WERI-Rb-1 (cell line): ENCODE data around the gene HSD17B8.

ENCODE experiments used
- DNase-seq: peaks from one replicate; pipeline ENCODE4 v3.0.0-alpha.2; 2020
- H3K27ac ChIP-seq: fragments of 250-450 bp; sonication (Bioruptor Pico); 2 replicates; pipeline ENCODE4 v1.5.1; 2020; ENCODE audit warnings: mild to moderate bottlenecking, moderate library complexity
- H3K27me3 ChIP-seq: fragments of 250-450 bp; sonication (Bioruptor Pico); 2 replicates; pipeline ENCODE4 v1.5.1; 2021; ENCODE audit warnings: mild to moderate bottlenecking, low read depth, moderate library complexity; ENCODE audit not compliant: insufficient read depth, severe bottlenecking
- H3K36me3 ChIP-seq: fragments of 250-450 bp; sonication (Bioruptor Pico); 2 replicates; pipeline ENCODE4 v1.5.1; 2020; ENCODE audit warnings: mild to moderate bottlenecking, moderate library complexity
- H3K4me3 ChIP-seq: 2 replicates; pipeline ENCODE4 v1.5.1; 2011; ENCODE audit warnings: low read depth, mild to moderate bottlenecking, control low read depth, low read length
- H3K9me3 ChIP-seq: fragments of 250-450 bp; sonication (Bioruptor Pico); 2 replicates; pipeline ENCODE4 v1.5.1; 2021; ENCODE audit warnings: mild to moderate bottlenecking, moderate library complexity; ENCODE audit not compliant: severe bottlenecking
- CTCF ChIP-seq: IDR thresholded peaks from 2 replicates; pipeline ENCODE4 v1.5.1; 2011; ENCODE audit warnings: low read depth, mild to moderate bottlenecking, control low read depth, inconsistent platforms, low read length

HSD17B8 gene

GRCh38 chr6:33208091-33208967, 3.9 kb downstream of the HSD17B8 start, which contains the start of gene RING1:
RING1 (plus strand) TSS chr6:33208500; CDS start chr6:33208823, 323 bp downstream.
- TF ChIP-seq CTCF: no peak
- H3K27me3 ChIP-seq: no peaks in the 10 kb centered on the region
- peak within 1 kb of the TSS; percentile 91 for H3K4me3 ChIP-seq
- peaks cover 42% of the 10 kb centered on the region for H3K36me3 ChIP-seq
- H3K27ac ChIP-seq: peak within 1 kb of the TSS; percentile 89
- H3K9me3 ChIP-seq: no peaks in the 10 kb centered on the region
- DNase-seq: peak; percentile 90

- H3K27me3 ChIP-seq: no peaks in the 10 kb centered on the region
- H3K4me3 ChIP-seq: no peak overlapping the region
- TF ChIP-seq CTCF: no peak
- H3K27ac ChIP-seq: no peak overlapping the region
- DNase-seq: no peak
- peaks cover 34% of the 10 kb centered on the region for H3K36me3 ChIP-seq
- H3K9me3 ChIP-seq: no peaks in the 10 kb centered on the region
Measured at GRCh38 chr6:33209856-33210255, 5.4 kb downstream of the HSD17B8 start.

- no peak overlapping the region for H3K27ac ChIP-seq
- TF ChIP-seq CTCF: no peak
- H3K4me3 ChIP-seq: no peak overlapping the region
- no peaks in the 10 kb centered on the region for H3K9me3 ChIP-seq
- no peaks in the 10 kb centered on the region for H3K27me3 ChIP-seq
- H3K36me3 ChIP-seq: peaks cover 34% of the 10 kb centered on the region
- DNase-seq: no peak
Measured at GRCh38 chr6:33211136-33211535, 6.7 kb downstream of the HSD17B8 start.

- H3K9me3 ChIP-seq: no peaks in the 10 kb centered on the region
Measured at GRCh38 chr6:33211666-33212422, 7.4 kb downstream of the HSD17B8 start.

GRCh38 chr6:33212857-33213165, 8.4 kb downstream of the HSD17B8 start:
- no peak for DNase-seq
- Histone ChIP-seq H3K9me3 (no peaks in the 10 kb centered on the region), H3K36me3 (peaks cover 34% of the 10 kb centered on the region), H3K4me3 (peak overlapping the region; percentile 55), H3K27me3 (no peaks in the 10 kb centered on the region), H3K27ac (no peak overlapping the region)
- no peak for TF ChIP-seq CTCF

More at GRCh38 chr6:33211666-33212422, 7.4 kb downstream of the HSD17B8 start:
- Histone ChIP-seq H3K27me3 (no peaks in the 10 kb centered on the region), H3K27ac (no peak overlapping the region), H3K36me3 (peaks cover 34% of the 10 kb centered on the region), H3K4me3 (no peak overlapping the region)
- peak; percentile 73 for DNase-seq
- TF ChIP-seq CTCF: peak; percentile 52
